B cell (primary cell): ENCODE measurements around the gene EGF.

Experiments used
- EZH2 ChIP-seq: IDR thresholded peaks from 2 replicates; pipeline ENCODE4 v1.6.1; 2012; ENCODE audit warnings: borderline replicate concordance, low read depth, mild to moderate bottlenecking, moderate library complexity, low read length; ENCODE audit not compliant: insufficient read depth, poor library complexity, severe bottlenecking
- TF ChIP-seq, protein P1 (sequence below): fragments of 200-600 bp; IDR thresholded peaks from one replicate; pipeline ENCODE4 v1.8.0; 2022; ENCODE audit warnings: antibody characterized with exemption, mild to moderate bottlenecking

DNA sequence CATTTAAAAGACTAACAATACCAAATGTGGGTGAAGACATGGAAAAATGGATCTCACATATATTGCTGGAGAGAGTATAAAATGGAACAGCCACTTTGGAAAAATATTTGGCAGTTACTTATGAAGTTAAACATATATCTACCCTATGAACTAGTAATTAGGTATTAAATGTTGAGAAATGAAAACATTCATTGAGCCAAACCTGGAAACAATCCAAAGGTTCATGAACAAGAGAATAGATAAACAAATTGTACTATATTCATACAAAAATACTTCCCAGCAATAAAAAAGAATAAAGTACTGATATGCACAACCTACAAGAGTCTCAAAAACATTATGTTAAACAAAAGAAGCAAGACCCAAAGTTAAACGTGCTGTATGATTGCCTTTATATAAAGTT, 4.0 kb upstream of the EGF start:
- TF ChIP-seq, protein P1, sequence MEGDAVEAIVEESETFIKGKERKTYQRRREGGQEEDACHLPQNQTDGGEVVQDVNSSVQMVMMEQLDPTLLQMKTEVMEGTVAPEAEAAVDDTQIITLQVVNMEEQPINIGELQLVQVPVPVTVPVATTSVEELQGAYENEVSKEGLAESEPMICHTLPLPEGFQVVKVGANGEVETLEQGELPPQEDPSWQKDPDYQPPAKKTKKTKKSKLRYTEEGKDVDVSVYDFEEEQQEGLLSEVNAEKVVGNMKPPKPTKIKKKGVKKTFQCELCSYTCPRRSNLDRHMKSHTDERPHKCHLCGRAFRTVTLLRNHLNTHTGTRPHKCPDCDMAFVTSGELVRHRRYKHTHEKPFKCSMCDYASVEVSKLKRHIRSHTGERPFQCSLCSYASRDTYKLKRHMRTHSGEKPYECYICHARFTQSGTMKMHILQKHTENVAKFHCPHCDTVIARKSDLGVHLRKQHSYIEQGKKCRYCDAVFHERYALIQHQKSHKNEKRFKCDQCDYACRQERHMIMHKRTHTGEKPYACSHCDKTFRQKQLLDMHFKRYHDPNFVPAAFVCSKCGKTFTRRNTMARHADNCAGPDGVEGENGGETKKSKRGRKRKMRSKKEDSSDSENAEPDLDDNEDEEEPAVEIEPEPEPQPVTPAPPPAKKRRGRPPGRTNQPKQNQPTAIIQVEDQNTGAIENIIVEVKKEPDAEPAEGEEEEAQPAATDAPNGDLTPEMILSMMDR, result no peak
- no peak for TF ChIP-seq EZH2
